A172 (cell line): ENCODE data around the gene DCAF11. TPM values are rescaled to one million over a fixed set of nuclear protein-coding genes. Genes with fewer than 3 reads are reported as not detected.

ENCODE experiments used
- DNase-seq: peaks from one replicate; pipeline ENCODE4 v3.0.0-alpha.2; 2015; ENCODE audit warnings: low spot score
- total RNA-seq: library from RNA; depleted of rRNA; stranded (reverse); fragments of >200 nt; shearing (Covaris generic); gene quantifications from 2 replicates; pipeline ENCODE4 v1.2.3, GENCODE V29; 2014

Gene DCAF11
- total RNA-seq, 1 experiment from 2014 or later = 63.4 TPM

GRCh38 chr14:24079491-24080141 lies 35.0 kb upstream of the DCAF11 start:
- no peak for DNase-seq

DNA sequence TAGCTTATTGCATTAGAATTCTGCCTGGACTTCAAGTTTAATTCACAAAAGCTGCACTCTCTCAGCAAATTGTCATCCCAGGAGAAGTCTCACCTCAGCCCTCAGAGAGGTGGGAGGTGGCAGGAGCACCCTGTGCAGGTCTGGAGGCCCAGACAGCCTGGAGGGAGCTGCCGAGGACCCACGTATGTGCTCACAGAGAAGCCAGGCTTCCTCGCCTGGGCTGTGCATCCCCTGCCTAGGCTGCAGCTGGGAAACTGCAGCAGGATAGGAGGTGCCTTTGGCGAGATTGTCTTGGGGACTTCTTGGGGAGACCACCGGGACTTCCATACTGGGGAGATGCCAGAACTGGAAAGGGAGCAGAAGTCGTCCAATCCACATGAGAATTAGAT lies 34.4 kb upstream of the DCAF11 start:
- no peak for DNase-seq

GRCh38 chr14:24080888-24081738 lies 33.5 kb upstream of the DCAF11 start:
- DNase-seq = peak; percentile 8

DNA sequence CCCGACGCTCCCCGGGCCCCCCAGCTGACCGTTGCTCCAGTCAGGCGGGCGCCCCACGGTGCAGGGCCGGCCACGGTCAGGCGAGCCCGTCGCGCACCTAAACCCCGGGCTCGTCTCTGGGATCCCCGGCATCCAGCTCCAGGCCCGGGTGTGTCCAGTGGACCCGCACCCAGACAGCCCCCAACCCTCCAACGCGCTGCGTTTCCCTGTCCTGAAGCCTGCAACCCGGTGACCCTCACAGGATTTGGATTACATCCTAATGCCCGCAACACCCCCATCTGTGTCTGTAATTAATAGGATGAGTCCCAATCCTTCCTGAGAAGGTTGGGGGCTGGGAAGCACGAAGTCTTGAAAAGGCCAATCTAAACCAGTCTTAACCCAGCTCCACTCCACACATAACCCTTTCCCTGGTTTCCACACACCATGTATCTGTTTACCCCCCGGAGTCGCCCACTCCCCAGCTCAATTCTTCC lies 32.8 kb upstream of the DCAF11 start:
- DNase-seq = no peak

DNA sequence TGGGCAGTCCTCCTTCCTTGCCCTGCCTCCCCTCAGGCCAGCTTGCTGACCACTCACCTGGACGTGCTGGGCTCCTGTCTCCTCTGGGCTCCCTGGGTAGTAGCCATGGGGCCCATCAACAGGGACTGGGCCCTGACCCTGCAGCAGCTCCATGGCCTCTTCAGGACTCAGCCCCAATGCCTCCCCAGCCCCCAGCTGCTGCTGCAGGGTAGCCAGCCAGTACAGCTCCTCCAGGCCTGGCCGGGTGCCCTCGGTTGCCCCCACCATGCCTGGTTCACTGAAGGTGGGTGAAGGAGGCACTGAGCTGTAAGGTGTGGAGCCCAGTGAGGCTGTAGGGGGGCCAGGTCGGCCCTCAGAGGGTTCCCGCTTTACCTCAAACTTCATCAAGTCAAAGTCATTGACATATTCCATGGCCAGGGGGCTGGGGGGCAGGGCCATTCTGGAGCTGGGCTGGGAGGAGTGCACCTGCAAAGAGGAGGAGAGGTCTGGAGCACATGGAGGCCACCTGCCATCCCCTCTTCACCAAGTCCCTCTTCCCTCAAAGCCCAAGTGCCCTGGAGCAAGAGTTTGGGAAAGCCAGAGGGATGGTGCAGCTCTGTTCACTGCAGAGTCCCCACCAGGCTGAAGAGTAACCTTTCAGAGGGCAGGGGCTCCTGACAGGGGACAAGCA lies 32.0 kb upstream of the DCAF11 start:
- DNase-seq = no peak

GRCh38 chr14:24083462-24083861 lies 31.1 kb upstream of the DCAF11 start:
- DNase-seq = no peak

DNA sequence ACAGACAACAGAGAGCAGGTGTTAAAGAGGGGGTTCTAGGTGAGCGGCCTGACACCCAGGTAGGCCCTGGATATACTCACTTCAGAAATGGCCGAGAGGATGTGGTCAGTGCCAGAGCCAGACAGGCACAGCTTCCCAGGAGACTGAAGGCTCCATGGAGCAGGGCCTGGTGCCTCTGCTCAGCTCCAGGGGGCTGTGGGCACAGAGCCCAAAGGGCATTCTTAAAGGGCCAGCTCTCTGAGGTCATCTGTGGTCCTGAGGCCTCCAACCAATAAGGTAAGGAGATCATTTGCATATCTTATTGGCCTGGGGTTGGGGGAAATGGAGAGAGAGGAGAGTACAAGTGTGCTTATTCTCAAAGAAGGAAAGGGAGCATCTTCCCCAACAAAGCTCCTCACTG lies 30.1 kb upstream of the DCAF11 start:
- DNase-seq = no peak

DNA sequence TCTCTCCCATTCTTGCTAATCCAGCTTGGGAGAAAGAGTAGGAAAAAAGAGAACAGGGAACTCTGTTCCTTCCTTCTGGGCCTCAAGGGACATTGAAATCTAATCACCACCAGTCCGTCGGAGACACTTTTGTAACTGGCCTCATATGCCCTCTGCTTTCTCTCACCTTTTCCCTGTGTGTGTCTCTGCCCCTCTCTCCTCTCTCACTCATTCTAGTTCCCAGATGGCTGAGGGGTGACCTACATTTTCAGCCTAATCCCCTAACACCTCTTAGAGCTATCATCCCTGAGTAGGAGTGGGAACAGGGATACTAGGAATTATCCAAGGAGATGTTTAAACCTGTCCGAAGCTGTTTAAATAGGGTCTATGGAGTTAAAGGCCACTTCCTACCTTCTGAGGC lies 29.4 kb upstream of the DCAF11 start:
- DNase-seq = no peak

DNA sequence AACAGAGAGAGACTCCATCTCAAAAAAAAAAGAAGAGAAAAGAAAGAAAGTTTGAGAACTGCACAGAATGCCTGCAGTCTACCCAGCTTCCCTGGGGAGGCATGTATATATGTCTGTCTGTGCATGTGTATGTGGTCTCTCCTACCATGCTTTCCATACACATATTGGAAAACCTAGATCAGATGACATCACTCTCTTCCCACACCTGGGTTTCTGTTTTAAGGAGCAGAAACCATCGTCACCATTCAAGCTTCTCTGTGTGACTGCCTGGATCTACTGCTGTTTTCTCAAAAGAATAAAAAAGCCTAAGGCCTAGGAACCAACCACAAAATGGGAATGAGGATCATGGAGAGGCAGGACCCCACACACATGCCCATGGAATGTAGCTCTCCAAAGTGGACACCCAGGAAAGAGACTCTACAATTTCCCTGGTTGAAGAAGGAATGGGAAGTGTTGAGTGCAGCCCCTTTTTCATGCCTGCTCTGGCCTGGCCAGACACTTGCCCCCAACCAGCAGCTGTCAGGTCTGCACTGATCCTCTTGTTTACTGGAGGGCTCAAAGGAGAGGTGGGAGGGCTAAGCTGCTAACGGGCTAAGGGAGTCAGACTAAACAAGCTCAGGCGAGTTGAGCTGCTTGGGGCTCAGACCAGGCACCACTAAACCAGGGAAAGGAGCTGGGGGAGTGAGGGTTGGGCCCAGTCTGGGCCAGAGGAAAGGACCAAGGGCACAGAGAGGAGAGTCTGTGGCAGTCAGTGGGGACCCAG lies 28.2 kb upstream of the DCAF11 start:
- no peak for DNase-seq

DNA sequence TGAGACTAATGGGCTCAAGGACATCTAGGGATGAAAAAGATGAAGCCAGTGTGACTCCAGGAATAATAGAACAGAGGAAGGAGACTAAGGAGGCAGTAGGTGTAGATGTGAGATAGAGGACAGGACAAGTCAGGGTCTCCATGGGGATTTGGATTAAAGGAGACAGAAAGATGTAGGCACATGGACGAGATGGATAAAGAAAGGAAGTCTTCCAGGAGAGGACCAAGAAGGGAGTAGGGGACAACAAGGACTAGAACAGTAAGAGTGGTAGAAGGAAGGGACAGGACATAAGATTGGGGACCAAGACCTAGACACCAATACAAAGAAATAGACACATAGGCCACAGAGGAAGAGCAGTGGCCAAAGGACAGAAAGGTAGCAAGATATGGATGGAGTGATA lies 27.6 kb upstream of the DCAF11 start:
- DNase-seq = no peak

- no peak for DNase-seq
Measured at GRCh38 chr14:24088095-24088494, 26.5 kb upstream of the DCAF11 start.

DNA sequence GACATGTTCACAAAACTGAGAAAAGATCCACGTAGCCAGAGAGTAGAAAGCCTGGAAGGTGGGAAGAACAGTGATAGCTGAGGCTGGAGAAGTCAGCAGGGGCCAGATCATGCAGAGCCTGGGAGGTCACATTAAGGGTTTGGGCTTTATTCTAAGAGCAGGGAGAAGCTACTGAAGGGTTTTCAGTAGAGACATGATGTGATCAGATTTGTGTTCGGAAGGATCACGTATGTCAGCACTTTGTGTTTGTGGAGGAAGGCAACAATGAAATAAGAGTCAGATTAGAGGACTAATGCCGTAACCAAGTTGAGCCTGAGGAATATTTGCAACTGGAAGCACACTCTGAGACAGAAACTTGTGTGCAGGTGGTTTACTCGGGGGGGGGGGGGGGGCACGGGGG lies 24.7 kb upstream of the DCAF11 start:
- no peak for DNase-seq

DNA sequence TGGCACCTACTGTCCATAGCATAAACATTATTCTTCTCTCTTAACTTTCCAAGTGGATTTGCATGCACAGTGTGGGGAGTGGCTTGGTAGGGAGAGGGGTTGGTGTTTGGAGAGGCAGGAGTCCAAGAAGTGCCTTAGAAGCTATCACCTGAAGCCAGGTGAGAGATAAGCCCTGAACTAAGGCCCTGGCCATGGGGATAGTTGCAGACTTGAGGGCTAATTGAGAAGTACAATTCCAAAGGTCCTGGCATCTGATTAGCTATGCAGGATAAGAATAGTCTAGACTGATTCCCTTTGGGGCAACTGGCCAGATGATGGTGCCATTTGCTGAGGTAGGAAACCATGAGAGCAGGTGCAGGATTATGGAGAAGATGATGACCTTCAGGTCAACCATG lies 22.5 kb upstream of the DCAF11 start:
- DNase-seq = no peak

- DNase-seq = no peak
Measured at GRCh38 chr14:24092505-24093206, 21.9 kb upstream of the DCAF11 start.

DNA sequence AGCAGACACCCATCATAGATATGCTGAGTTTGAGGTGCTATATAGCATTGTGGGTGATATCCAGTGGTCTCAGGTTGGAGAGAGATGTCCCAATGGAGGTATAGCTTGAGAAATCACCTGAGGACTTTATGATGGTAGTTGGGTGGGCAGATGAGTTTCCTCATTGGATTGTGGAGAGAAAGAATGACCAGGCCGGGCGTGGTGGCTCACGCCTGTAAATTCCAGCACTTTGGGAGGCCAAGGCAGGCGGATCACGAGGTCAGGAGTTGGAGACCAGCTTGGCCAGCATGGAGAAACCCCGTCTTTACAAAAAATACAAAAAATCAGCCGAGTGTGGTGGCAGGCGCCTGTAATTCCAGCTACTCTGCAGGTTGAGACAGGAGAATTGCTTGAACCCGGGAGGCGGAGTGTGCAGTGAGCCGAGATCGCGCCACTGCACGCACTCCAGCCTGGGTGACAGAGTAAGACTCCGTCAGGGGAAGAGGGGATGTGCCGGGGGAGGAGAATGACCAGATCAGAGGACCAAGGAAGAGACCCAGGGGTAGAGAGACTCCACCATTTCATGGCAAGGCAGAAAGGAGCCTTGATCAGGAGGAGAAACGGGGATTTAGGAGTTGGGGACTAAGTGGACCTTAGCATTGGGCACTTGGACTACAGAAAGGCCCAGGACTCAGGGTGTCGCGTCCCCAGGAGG lies 21.2 kb upstream of the DCAF11 start:
- DNase-seq = no peak

- peak; percentile 75 for DNase-seq
Measured at GRCh38 chr14:24093901-24094840, 20.4 kb upstream of the DCAF11 start, which contains the start of gene PCK2. Gene PCK2 (plus strand): TSS chr14:24094311. CDS start chr14:24094406, 95 bp downstream.

- no peak for DNase-seq
Measured at GRCh38 chr14:24094841-24095270, 19.7 kb upstream of the DCAF11 start.

DNA sequence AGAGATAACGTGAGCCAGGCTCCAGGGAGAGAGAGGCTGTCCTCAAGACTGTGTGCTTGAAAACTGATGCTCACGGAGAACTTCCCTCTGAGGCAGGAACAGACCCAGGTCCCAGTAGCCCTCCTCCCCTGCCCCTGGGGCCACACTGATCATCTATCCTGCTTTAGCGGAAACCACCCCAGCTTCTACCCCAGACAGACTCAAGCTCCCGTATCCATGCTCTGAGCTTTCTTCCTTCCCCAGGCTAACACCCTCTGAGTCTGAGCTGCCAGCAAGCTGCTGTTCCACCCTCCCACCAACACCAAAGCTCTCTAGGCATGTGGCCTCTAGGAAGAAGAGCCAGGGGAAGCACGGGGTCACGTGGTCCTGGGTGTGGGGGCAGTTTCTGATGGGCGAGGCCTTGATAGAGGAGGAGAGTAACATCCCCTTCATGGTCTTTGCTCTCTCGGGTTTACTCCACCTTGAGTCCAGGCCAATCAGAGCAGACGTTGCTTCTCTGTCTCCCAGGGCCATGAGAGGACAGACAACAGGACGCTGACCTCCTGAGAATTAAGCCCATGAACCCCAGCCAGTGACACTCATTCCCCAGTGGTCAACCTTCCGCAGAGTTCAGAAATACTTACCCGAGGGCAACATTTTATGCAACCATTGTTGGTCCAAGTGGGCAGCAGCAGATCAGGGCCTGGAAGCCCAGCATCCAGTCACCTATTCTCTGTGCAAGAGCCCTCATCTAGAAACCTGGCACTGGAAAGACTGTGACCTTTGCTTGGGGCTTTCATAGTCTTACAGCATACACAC lies 19.1 kb upstream of the DCAF11 start:
- no peak for DNase-seq
